Skin of body (tissue), 2 donors: ENCODE results near the gene CTCFL. TPM values are rescaled to one million over a fixed set of nuclear protein-coding genes. Genes with fewer than 3 reads are reported as not detected.
"Not testable (repeated sequence)": the region's sequence is repeated elsewhere in the genome, so short reads cannot be mapped to it uniquely, and the experiment has no call there.

Source experiments
- DNase-seq: peaks from one replicate; lab custom pipeline; 2025; lab: John Stamatoyannopoulos, UW
- total RNA-seq: library from RNA; depleted of rRNA; stranded (reverse); fragments of >200 nt; gene quantifications from one replicate; pipeline ENCODE4 v1.2.3, GENCODE V29; 2014

The CTCFL gene
- total RNA-seq, 1 donor from 2014 or later = 0.10 TPM

DNA sequence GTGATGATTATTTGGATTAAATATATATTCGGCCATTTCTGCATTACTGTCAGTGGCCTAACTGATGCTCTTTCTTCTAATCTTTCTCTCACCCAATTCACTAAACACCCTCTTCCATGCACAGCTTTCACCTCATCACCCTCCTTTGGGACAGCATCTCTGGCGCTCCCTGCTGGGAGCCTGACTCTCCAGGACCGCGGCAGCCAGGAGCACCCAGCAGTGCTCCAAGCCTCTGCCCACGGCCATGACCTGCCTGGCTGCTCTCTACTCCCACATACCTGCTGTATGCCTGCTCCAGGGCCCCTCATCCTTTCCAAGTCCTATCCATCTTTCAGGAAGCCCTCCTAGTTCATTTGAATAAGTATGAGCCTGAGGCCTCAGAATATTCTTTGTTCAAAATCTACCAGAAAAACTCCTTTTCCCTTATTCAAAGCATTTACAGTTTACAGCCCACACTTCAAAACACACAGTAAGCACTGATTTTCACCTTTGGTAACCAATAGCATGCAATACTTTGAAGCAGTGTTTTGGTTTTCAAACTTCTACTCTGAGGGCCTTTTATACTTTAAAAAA lies 15.2 kb downstream of the CTCFL start:
- DNase-seq = no peak

DNA sequence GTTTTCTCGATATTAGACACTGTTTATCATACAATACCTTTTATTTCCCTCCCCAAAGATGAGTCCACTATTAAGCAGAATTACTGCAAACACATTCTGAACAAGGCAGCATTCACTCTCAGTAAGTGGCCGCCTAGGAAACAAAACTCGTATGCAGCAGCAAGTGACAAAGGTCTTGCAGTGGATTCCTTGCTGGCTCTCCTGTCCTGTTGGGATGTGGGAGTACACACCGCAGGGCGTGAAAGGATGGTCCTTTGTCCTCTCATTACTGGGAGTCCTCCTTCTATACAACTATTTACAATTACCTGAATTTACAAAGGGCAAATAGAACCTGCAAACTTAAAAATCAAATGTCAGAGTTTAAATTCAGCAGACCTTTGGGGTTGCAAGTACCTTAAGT lies 16.1 kb downstream of the CTCFL start:
- DNase-seq = no peak

DNA sequence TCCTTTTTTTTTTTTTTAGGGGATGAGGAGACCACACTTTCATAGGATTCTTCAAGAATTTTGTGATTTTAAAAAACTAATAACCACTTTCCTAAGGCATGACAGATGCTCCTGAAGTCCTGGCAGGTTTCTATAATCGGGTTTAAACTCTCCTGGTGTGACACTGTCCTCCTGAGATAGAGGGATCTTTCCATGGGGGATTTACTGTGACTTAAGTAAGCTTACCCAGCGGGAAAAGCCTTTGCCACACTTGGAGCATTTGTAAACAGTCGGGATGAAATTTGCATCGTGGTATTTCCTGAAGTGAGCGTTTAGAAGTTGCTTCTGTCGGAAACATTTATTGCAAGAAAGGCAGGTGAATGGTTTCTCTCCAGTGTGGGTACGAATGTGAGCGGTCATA lies 16.6 kb downstream of the CTCFL start:
- DNase-seq = no peak

DNA sequence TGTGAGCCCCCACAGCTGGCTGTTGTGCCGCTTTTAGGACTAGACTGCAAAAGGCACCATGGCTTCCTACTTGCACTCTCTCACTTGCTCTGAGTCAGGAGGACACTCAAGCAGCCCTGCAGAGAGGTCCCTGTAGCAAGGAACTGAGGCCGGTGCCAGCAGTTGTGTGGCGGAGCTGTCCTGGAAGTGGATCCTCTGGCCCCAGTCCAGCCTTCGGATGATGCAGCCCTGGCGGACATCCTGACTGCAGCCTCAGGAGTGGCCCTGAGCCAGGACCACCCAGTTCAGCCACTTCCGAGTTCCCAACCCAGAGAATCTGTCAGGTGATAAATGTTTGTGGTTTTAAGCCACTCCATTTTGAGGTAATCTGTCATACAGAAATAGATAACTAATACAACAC lies 17.5 kb downstream of the CTCFL start:
- DNase-seq = no peak

DNA sequence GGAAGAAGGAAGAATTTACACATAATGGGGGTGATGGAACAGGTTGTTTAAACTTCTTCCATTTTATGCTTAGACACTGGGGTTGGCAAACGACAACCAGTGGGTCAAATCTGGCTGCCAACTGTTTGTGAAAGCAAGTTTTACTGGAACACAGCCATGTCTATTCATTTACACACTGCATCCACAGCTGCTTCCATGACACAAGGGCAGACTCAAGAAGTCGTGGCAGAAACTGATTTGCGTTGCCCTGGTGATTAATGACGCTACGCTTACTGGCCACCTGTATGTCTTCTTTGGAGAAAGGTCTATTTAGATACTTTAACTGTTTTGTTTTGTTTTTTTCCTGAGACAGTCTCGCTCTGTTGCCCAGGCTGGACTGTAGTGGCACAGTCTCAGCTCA lies 19.0 kb downstream of the CTCFL start:
- DNase-seq = no peak

DNA sequence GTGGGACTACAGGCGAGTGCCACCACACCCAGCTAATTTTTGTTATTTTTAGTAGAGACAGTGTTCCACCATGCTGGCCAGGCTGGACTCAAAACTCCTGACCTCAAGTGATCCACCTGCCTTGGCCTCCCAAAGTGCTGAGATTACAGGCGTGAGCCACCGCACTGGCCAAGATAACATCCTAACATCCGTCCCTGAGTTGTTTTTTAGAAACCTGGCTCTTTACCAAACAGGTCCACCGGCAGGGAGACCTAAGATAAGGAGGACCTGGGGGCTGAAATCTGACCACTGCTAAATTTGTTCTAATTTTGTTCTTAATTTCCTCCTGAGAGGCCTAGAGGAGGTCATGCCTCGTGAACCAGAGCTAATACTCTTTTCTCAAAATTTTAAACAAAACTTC lies 20.5 kb downstream of the CTCFL start:
- no peak for DNase-seq

DNA sequence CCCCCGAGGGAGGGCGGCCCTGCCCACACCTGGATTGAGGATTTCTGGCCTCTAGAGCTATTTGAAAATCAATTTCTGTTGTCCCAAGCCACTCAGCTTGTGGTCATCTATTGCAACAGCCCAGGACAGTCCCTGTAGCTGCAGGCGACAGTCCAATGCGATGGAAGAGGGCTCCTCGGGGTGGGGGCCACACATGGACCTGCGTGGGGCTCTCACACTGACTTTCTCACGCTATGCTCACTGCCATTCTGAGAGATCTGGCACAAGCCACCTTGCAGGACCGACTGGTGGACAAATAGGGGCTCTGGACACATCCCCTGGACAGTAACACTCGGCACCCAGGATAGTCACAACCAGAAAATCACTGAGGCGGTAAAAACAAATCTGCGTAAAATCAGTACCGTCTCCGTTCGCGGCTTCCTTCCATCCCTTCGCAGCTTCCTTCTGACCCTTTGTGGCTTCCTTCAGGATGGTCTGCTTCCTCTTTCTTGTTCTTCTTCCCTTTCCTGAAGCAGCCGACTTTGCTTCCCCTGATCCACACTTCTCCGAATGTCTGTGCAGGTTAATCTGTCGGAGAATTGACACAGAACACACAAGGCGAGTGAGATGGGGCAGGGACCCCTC lies 21.8 kb downstream of the CTCFL start:
- DNase-seq = no peak

DNA sequence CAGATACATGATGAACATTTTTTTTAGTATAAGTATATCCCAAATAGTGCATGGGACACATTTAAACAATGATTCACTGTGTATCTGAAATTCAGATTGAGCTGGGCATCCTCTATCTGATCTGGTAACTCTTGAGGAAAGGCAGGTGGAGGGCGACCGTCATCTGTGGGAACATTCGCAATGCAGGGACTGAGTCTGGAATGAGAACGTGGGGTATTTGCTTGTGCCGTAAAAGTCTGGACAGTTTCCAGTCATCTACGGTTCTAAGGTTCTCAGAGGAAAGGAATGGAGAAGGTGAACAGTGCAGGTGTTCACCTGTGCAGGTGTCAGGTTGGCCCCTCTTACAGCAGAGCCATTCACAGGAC lies 22.6 kb downstream of the CTCFL start:
- DNase-seq = no peak

DNA sequence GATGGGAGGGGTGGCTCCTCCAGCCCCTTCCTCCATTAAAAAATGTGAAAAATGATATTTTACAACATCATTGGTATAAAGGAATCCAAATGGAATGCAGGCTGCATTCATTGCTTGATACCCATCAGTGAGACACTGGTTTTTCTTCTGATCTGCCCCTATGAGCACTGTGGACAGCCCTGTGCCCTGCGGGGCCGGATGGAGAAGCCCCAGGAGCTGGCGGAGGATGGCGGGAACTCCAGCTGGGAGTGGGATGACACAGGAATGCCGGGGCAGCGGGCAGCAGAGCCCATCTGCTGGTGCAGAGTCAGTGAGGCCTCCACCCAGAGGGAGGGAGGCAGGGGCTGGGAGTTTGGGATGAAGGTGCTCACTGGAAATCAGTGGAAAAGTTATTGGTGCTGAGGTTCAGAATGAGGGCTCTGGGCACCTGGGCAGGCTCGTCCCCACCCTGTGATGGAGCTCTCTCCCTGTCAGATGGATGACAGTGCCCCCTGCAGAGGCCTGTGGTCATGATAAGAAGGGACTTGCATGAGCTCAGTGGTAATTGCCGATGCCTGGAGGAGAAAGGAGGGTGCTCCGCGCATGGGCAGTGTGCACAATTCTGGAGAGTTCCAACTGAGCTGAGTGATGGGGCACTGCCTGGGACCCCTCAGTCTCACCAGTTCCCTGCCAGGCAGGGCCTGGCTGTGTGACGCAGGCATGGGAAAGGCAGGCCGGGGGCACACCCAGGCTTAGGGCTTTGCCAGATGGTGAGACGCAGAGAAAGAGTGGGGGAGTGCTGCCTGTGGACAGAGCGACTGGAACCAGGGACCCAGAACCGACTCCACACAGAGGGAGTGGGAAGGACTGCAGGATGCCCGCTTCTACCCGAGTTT lies 23.2 kb downstream of the CTCFL start:
- no peak for DNase-seq

DNA sequence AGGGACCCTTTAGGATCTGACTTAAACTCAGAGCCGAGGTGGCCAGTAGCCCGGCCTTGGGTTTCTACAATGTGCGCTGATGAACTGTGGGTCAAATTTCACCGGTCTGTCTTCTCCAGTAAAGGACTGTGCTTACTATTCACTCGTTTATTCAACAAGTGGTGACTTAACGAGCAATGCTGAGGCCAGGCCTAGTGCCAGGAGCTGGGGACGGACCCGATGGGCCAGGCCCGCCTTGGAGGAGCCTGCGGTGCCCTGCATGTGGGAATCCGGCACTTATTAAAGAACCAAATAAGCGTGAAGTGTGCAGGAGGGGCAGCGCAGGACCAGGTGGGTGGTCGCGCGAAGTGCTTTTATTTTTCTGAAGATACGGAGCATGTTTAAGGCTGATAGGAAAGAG lies 24.0 kb downstream of the CTCFL start:
- no peak for DNase-seq

DNA sequence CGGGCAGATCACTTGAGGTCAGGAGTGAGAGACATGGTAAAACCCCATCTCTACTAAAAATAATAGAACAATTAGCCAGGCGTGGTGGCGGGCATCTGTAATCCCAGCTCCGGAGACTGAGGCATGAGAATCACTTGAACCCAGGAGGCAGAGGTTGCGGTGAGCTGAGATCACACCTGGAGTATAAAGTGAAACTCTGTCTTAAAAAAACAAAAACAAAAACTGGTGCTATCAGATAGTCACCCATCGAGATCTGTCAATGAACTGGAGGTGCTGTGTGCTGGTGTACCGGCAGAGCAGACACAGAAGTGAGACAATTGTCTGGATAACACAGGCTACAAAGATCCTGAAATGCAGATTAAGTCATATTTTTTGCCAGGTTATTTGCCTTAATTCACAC lies 24.7 kb downstream of the CTCFL start:
- DNase-seq = no peak

DNA sequence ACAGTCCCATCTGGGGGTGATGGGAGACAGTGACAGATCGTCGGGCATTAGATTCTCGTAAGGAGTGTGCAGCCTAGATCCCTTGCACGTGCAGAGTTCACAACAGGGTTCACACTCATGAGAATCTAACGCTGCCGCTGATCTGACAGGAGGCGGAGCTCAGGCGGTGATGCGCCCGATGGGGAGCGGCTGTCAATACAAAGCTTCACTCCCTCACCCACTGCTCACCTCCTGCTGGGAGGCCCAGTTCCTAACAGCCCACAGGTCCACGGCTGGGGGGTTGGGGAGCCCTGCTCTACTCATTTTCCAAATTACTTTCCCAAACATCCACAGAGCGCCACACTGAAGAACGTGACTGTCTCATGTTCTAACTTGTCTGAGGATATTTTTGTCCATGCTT lies 25.3 kb downstream of the CTCFL start:
- DNase-seq = no peak

DNA sequence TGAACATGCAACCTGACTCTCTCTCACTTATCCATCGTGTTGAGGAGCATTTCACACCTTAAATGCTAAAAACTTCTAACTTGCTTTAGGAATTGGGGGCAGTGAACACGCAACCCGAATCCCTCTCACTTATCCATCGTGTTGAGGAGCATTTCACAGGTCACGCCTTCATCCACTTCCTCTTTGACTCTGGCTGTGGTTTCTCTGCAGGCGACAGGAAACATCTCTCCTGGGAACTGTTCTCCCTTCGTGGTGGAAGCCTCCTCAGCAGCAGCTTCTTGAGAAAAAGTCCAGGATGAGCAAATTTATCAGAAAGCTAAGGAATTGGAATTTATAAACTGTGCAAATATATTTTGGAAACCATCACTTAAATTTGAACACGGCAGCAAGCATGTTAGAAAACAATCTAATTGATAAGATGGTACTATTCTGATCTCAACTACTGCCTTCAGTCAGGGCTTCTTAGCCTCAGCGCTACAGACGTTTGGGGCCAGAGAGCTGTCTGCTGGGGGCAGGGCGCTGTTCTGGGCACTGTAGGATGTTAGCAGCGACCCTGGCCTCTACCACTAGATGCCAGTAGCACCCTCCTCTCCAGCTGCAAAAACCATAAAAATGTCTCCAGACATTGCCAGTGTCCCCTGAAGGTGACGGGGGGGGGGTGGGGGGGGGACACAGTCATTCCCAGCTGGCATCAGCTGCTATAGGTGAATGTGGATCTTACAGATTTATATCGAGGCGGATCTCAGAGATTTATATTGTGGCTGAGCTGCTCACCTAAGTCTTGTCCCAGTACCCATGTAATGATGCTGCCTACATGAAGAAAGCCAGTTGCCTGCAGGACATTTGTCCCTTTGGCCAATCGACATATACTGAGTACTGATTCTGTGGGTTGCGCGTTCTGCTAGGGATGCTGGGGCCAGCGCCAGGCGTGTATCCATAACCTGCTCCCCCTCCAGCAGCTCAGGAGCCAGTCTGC lies 26.2 kb downstream of the CTCFL start:
- DNase-seq = no peak

DNA sequence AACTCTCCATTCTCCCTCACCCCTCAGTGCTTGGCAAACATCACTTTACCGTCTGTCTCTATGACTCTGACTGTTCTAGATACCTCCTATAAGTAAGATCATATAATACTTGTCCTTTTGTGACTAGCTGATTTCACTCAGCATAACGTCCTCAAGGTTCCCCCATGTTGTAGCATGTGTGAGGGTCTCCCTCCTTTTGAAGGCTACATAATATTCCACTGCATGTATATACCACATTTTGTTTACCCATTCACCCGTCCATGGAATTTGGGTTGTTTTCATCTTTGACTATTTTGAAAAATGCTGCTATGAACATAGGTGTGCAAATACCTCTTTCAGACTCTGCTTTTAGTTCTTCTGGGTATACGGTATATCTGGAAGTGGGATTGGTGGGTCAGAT lies 28.3 kb downstream of the CTCFL start:
- DNase-seq = no peak

DNA sequence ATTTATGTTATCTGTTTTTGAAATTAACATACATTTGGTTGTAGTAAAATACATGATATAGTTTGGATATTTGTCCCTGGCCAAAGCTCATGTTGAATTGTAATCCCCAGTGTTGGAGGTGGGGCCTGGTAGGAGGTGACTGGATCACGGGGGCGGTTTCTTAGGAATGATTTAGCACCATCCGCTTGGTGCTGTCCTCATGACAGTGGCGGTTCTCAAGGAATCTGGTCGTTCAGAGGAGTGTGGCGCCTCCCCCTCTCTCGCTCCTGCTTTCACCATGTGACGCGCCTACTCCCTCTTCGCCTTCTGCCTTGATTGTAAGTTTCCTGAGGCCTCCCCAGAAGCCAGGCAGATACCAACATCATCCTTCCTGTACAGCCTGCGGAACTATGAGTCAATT lies 29.0 kb downstream of the CTCFL start:
- DNase-seq = no peak

DNA sequence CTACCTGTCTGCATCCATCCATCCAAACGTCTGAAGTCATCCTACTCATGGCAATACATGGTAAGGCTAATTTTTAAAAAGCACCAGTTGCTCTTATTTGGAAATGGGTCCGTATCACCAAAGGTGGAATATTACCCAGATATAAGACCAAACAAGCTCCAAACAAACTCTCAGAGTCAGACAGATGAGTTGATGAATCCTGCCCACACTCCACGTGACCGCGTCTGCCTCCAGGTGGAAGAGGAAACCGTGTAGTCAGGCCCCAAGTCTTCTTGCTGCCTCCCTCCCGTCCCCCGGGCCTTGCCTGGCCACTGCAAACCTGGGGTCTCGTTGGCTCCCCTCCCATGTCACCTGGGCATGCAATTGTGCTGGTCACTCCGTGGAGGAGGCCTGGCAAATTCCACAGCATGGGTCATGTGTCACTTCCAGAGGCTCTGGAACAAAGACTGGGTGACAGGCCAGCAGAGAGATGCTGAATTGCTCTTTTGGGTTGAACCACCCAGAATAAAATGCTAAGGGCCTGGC lies 31.8 kb downstream of the CTCFL start:
- no peak for DNase-seq

DNA sequence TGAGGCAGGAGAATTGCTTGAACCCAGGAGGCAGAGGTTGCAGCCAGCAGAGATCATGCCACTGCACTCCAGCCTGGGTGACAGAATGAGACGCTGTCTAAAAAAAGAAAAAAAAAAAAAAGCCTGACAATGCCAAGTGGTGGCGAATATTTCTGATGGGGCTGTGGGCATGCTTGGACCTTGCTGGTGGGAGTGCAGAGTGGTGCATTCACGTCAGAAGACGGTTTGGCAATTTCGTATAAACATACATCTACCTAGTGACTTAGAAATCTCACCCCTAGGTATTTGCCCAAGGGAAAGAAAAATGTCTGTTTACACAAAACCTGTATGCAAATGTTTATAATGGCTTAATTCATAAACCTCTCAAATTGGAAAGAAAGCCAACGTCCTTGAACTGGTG lies 33.6 kb downstream of the CTCFL start:
- DNase-seq = no peak

DNA sequence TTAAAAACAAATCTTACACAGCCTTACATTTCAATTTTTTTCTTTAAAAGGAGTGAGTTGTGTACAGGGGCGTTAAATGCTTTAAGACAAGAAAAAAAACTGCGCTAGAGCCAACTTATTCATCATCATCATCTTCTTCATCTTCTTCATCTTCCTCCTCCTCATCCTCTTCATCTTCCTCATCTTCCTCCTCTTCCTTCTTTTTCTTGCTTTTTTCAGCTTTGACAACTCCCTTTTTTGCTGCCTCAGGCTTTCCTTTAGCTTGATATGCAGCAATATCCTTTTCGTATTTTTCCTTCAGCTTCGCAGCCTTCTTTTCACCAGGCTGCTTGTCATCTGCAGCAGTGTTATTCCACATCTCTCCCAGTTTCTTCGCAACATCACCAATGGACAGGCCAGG lies 36.7 kb downstream of the CTCFL start:
- DNase-seq = not testable (repeated sequence)

DNA sequence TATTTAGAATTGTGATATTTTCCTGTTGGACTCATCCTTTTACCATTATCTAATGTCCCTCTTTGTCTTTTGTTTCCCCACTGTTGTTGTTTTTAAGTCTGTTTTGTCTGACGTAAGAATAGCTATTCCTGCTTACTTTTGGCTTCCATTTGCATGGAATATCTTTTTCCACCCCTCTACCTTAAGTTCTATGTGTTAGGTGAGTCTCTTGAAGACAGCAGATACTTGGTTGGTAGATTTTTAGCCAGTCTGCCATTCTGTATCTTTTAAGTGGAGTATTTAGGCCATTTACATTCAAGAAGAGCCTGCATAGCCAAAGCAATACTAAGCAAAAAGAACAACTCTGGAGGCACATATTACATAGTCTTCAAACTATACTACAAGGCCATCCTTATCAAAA lies 39.2 kb downstream of the CTCFL start:
- no peak for DNase-seq

DNA sequence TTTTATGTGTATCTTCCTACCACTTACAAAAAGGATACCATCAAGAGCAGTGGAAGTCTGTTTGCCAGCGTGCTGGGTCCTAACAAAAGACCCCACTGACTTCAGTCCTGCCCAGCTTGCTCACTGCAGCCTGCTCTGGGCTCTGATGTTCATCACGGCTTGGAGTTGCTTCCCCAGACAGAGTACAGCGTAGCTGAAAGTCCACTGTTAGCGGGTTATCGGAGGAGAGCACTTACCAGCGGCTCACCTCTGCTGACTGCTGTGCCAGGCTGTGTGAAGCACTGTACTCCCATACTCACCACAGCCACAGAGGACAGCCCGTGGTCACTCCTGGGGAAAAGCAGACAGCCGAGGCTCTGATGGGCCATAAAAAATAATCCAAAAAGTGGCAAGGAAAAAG lies 40.2 kb downstream of the CTCFL start:
- no peak for DNase-seq

DNA sequence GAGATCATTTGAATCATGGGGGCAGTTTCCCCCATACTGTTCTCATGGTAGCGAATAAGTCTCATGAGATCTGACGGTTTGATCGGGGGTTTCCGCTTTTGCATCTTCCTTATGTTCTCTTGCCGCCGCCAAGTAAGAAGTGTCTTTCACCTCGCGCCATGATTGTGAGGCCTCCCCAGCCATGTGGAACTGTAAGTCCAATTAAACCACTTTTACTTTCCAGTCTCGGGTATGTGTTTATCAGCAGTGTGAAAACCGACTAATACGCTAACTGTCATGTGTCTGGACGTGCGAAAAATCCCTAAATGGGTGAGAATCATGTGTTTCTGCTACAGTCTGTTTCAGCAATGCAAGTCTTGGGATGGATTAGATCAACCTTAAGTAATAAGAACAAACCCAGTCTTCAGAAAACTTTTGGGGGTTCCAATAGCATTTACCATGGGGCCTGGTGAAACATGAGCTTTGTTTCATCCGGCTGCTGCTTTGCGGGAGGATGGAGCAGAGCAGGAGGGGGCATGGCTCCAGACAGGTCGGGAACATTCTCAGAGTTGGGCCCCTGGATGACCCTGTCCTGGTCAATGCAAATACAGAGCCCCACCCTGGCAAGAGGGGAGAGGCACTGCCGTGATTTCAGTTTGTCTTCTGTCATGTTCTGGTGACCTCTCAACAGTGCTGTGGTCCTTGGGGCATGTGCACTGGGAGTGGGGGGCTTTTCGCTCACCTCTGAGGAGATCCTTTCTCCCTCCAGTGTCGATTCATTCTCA lies 41.5 kb downstream of the CTCFL start:
- DNase-seq = no peak
